Keratinocyte (primary cell): ENCODE data around the gene FOXP4.

Experiments used
- CTCF ChIP-seq, 3 experiments: IDR thresholded peaks in 1 of 3; conservative IDR thresholded peaks in 1 of 3; optimal IDR thresholded peaks in 1 of 3; 2 replicates in 2 of 3; 3 replicates in 1 of 3; pipeline versions ENCODE3 to v1.5.1; 2011; ENCODE audit warnings: low read length in 3 of 3, mild to moderate bottlenecking in 3 of 3, moderate library complexity in 2 of 3, control low read depth in 1 of 3, inconsistent platforms in 1 of 3; ENCODE audit not compliant: insufficient read depth in 2 of 3; ENCODE audit errors: extremely low read depth in 1 of 3
- EZH2 ChIP-seq: IDR thresholded peaks from one replicate; pipeline ENCODE4 v1.6.1; 2012; ENCODE audit warnings: inconsistent platforms, mild to moderate bottlenecking, low read length, moderate library complexity

DNA sequence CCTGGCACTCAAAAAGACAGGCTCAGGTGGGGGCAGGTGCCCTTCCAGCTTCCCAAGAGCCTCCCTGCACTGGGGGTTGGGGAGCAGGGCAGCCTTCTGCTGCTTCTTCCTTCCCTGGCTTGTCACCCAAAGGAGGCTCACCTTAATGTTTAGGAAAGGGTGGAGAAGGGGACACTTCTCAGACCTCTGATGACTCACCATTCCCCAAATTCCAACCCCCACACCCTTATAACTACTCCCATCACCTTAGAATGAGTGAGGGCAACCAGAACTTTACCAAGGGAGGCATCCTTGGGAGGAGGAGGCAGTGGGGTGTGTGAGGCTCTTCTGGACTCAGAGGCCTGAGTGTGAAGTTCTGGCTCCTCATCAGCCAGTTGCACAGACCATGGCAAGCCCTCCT, 15.2 kb upstream of the FOXP4 start:
- TF ChIP-seq CTCF (optimal IDR thresholded peaks at IDR 0.05 in 1 of 3, IDR thresholded peaks at IDR 0.05 in 1 of 3, conservative IDR thresholded peaks at IDR 0.05 in 1 of 3; ENCODE audit: extremely low read depth in 1 of 3, insufficient read depth in 2 of 3, low read length in 3 of 3) (no peak), EZH2 (no peak)
